ENCODE data around the gene RBMS1.
"Not testable (repeated sequence)": the region's sequence is repeated elsewhere in the genome, so short reads cannot be mapped to it uniquely, and the experiment has no call there.

The RBMS1 gene

DNA sequence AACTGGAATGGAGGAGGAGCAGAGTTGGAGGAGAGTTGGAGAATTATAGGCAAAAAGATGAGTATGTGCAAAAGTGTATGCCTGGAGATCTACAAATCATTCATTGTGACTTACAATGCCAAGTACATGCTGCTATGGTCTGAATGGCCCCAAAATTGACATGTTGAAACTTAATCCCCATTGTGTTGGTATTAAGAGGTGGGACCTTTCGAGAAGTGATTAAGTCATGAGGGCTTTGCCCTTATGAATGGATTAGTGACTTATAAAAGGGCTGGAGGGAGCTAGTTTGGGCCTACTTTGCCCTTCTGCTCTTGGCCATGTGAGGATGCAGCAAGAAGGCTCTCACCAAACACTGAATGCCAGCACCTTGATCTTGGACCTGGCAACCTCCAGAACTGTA, 6.3 kb upstream of the RBMS1 start:
- no peak for DNase-seq

DNA sequence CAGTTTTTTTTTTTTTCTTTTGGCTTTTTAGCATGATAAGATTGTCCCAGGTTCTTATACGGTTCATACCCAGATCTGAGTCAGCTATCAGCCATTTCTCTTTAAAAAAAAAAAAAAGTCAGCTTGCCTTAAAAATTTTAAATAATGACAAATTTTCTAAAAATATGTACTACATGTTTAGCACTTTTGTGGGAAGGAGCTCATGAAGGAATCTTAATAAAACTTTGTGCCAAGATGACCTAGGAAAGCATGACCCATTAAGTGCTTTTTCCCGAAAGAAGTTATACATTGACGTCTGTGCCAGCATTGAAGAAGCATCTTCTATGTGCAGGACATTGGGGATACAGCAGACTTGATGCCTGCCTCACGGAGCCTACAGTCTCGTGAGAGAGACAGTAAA, 4.5 kb upstream of the RBMS1 start:
- DNase-seq: no peak

DNA sequence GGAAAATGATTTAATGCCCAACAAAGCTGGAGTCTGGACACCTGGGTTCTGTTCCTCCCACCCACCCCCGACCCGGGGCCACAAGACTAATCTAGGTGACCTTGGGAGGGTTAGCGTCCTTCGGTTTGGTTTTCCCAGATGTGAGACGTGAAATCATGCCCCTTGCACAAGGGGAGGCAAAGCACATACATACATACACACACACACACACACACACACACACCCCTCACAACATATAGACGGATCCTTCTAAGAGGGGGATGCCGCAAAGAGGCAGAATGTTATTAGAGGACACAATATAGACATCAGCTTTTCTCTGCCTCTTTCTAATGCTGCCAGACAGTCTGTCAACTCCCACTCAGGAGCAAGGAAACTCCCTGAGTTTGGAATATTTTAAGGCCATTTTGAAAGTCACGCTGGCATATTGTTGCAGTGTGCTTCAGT, 616 bp upstream of the RBMS1 start:
- no peak for DNase-seq

DNA sequence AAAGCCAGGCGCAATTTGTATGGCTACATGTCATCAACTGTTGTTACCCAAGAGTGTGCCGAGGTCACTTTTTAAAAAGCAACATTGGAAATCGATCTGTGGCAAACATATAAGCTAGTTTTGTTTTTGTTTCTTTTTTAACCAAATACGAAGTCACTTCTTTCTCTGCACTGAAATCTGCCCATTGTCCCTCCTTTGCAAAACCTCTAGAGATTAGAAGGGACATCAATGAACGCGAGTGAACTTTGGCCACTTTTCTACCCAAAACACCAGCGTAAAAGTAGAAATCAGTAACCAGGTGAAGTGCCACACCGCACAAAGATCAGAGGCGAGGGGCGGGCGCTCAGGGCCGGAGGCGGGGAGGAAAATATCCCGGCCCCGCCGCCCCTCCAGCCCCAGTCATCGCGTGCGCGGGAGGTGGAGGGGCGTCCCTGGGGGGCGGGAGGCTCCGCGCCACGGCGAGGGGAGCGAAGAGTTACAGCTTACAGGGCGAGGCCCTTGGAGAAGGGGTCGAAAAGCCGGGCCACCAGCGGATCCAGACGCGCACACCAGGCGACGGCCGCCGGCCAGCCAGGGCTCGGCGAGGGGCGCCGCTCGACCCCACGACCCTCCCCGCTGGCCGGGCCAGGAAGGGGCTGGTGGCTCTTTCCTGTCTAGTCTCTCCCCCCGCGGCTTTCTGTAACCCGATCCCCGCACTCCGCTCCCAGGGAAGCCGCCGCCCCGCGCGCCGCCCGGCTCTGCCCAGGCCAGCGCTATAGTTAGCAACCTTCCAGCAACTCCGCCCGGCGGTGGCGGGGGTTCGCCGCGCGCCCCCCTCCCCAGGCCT, 993 bp downstream of the RBMS1 start:
- no peak for DNase-seq

DNA sequence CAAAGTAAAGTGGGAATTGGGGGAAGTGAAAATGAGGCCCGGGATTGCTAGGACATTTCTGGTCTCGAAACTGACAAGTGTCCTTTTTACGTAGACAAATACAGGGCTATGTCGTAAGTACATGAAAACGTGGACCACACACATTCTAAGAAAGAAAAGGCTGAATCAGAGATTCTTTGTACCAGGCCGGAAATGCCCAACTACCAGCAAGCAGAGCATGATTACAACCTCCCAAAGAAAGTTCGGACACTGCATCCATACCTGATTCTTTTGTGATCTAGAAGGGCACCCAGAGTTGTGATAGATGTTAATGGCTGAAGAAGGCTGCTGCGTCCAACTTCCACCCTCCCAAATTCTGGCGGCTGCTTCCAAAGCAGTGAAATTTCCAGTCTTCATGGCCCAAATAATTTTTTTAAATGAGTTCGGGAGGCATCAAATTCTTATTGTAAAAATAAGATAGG, 1.7 kb downstream of the RBMS1 start:
- DNase-seq: no peak

DNA sequence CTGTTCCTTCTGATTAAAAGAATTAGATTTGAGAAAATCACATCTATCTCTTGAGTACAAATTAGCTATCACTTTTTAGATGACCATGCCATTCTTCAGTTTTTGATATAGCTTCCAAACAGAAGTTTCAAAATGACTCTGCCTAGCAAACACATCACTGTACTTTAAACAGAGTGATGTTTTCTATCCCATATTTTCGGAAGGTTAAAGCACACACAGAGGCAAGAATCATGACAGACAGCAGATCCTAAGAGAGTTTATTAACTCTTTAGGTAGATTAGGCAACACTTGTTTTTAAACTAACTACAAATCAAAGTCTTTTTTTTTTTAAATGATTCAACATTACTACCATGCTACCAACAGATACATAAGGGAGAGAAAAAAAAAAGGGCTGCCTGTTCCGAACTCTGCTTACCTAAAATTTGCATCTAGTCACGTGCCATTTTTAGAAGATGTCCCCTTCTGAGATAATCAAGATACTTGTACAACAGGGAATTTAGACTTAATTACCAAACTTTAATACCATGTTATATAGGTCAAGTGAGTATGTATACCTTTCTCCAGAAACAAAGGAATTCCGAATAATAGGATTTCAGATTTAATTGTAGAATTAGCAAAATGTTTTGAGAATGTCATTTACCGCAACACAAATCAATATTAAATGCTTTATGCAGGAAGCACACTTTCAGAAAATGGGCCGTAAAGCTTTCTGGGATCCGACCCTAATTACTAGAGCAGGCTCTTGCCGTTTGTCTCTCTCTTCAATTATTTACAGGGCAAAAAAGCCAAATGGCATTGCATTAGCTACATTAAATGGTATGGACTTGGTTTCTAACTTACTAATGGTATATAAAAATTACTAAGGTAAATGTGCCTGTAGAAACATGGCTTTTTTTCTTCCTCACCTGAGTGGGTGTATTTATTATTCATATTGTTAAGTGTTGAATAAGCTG, 2.6 kb downstream of the RBMS1 start:
- DNase-seq: no peak

DNA sequence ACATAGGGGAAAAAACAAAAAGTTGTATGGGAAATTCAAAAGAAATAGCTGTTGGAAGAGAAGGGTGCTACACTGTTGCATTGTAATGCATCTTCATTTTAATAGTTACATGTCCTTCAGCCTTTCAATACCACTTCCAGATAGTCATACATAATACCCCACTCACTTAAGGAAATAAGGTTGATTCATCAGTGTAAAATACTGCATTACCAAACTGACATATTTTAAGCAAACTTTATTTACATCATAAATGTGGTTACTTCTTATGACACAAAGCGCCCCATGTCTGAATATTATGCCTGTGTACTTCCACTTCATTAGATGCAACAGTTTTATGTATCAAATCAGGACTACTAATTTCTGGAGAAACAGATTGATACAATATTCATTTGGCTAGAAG, 4.5 kb downstream of the RBMS1 start:
- no peak for DNase-seq

DNA sequence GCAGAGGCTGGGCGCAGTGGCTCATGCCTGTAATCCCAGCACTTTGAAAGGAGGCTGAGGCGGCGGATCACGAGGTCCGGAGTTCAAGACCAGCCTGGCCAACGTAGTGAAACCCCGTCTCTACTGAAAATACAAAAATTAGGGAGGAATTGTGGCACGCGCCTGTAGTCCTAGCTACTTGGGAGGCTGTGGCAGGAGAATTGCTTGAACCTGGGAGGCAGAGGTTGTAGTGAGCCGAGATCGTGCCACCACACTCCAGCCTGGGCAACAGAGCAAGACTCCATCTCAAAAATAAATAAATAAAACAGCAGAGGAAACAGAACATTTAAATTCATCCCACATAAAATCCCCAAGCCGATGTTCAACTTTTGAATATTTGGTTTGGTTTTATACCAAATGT, 5.3 kb downstream of the RBMS1 start:
- DNase-seq: not testable (repeated sequence)

DNA sequence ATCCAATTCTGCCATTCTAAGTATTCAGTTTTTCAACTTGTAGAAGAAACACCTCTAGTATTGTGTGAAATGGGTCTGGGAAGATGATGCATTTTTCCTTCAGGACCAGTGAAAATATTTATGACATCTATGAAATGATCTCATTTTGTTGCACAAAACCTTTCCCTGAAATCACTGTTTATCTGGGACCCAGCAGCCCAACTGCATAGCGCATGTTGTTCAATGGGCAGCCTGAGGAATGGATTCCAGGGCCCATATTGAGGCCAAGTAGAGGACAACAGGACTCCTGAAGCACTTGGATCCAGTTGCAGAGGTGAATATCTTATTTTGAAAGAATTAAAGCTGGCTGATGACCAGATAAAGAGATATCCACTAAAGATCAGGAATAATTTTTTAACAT, 7.3 kb downstream of the RBMS1 start:
- DNase-seq: no peak

DNA sequence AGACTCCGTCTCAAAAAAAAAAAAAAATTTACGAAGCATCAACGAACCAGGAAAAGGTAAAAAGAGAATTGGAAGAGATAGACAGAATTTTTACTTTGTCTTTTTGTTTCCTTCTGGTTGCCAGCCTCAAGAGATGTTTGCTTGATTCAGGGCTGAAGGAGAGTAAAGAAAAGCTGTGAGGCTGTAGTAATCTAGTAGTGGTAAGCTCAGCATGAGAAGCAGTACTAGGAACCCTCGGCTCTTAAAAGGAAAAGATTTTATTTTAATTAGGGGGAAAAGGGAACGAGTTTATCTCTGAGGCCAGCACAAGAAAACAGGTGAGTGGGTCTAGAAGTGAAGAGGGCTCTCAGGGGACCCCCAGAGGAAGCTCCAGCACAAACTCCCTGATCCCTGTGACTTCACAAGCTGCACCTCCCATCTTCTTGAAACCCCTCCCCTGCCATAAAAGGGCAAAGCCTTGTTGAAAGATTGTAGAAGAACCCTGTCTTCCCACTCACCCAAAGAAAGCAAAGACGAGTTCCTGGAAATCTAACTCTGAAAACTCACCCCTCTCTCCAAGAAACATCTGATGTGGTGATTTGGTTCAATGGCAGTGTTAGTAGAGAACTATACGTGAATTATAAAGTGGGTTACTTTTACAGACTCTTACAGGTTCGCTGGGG, 8.6 kb downstream of the RBMS1 start:
- DNase-seq: no peak

DNA sequence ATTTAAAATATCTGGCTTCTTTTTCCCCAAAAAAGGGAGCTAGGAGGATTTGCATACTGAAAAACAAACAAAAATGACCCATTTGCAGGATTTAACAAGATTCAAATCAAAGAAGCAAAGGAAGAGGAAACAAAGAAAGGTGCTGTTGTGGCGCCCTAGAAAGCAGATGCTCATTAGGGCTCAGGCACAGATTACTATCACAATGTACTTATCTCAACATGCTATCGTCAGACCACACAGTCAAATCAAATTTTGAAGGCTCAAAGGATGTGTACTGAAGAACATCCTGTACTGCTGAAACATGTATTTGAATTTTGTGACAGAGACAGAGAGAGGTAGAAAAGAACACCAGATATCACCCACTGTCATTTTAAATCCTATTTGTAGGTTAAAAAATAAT, 10.9 kb downstream of the RBMS1 start:
- DNase-seq: no peak

DNA sequence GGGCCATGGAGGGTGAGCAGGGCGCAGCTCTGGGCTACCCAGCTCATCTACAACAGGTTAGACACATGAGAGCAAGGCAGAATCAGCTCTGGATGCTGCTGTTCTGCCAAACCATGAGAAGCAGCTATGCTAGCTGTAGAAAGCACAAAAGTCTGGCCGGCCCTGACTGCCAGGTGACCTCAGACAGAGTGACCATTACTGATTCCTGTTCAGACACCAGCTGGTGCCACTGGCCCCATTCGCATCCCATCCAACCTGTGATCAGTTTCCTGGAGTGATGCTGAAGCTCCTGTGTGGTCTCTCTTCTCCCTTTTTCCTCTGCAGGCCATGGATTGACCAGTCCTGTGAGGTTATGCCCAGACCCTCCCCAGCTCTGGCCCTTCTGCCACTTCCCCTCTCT, 14.3 kb downstream of the RBMS1 start:
- no peak for DNase-seq

DNA sequence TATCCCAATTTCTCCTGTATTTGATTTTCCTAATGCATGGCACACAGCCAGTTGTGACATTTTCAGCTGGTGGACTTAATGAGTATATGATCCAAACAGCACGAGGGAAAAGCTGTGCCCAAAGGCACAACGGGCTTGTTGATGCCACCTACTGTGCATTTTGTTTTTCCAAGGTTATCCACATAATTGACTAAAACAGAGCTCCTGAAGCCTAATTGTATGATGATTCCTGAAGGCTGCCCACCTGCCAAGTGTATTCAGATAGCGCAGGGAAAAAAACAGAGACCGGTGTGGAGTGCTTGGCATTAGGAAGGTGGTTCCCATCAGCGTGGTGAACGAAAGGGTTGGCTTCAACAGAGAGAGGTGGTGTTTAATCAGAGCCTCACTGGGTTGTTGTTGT, 14.9 kb downstream of the RBMS1 start:
- DNase-seq: no peak

DNA sequence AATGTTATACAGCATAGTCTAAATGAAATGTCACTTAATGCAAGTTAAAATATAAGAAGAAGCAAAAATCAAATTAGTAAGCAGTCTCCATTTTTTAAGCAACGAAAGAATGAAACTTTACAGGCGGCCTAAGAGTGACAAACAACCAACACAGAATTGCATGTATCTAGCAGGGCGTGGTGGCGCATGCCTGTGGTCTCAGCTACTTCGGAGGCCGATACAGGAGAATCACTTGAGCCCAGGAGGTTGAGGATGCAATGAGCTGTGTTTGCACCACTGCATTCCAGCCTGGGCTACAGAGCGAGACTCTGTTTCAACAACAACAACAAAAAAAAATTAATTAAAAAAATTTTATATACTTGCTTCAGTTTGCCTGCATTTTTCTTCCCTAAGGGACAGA, 16.6 kb downstream of the RBMS1 start:
- DNase-seq: no peak

DNA sequence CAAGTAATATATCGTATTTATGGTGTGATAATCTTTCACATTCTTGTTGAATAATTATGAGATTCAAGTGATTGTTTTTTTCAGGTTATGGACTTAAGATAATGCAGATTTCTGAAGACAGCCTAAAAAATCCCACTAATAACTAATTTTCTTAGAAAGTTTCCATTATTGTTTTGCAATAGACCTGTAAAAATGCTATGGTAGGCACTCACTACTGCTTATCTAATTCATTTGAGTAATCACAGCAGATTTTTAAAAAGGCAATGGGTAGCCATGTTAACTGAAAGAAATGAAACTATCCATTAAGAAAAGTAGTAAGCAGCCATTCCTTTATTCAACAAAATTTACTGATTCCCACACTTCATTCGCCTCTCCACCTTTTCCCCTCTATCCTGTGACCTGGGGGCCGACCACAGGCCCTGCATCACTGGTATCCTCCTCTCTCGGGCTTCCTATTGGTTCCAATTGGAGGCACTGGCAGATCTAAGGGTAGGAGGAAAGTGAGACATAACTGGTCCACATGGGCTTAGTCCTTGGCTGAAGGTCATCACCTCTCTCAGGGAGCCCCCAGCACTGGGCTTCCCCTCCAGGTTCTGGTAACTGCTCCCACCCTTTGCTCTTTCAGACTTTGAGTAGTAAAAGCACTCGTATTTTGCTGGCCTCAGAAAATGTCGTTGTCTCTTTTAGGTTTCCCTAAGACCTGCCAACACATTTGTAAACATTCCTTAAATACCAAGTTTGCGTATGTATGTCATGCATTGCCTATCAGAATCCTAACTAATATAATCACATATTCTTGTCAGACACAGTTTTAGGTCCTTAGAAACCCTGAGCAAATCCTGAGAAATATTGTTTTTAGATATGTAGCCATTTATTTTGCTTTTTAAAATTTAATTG, 18.5 kb downstream of the RBMS1 start:
- no peak for DNase-seq

DNA sequence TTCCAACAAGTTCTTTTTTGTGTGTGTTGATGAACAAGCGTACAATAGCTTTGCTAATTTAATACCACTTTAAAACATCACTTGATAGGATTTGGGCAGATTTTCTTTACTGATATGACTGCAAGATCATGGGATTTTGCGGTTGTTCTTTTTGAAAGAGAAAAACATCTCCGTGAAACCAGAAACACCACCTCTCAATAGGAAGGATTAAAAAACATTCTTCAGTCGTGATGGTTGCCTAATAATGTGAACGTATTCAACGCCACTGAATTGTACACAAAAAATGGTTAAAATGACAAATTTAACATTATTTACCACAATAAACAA, 19.3 kb downstream of the RBMS1 start:
- no peak for DNase-seq

DNA sequence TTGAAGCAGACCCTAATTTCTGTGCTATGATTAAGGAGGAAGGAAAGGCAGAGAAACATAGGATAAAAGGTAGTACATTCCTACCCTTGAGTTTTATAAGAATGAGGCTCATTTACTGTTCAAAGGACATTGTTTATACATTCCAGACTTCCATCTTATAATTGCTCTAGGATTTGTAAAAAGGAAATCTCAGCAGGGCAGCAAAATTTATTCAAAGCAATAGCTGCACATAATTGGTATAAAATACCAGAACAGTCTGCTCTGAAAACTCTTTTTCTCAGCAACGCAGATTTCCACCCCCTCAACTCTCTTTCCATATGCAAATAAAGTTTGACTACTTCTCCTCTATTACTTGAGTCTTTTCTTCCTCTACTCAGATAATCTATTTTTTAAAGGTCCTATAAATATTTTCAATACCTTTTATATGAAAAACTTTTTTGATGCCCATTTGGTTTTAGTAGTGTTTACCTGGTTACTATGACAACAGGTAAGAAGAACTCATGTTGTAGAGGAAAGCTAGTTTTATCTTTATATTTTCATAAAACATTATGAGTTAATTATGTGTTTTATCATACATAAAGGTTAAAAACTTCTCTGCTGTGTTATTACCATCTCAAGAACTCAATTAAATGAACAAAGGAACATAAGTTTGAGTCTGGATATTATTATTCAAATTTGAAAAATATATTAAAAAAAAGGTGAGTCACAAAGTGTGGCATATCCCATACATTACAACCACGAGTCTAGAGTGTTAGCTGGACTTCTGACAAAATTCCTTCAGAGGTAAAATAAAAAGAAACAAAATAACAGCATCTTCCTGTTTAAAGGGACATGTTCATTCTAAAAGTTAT, 19.9 kb downstream of the RBMS1 start:
- no peak for DNase-seq

DNA sequence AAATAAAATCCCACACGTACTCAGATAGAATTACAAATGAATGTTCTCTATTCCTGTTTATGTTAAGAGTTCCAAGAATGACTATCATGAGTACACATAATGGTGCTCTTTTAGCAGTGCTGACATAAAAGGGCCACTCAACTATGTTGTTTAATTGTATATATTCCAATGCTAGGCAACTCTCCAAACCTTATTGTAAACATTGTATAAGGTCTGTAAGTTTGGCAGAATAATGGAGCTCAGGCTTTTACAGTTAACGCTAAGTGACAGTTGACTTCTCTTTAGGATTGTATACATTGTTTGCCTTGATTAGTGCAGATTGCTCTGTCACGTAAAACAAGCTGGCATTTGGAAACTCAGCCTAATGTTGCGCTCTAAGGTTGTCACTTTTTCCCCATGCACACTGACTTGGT, 20.8 kb downstream of the RBMS1 start:
- DNase-seq: no peak

DNA sequence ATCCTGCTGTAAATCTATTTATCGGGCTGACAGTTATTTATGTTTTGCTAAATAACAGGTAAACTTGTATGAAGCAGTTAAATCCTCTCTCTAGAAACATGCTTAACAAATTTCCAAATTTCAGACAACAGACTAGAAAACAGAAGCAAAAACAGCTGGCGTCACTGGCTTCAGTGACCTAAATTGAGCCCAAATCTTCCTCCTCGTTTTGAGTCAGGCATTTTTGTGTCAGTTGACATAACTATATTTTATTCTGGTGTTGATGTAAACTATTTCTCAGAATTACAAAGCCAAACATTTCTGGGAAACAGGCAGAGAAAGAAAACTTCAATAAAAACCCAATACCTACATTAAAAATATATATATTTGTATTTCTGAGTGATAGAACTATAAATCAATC, 21.7 kb downstream of the RBMS1 start:
- DNase-seq: no peak

DNA sequence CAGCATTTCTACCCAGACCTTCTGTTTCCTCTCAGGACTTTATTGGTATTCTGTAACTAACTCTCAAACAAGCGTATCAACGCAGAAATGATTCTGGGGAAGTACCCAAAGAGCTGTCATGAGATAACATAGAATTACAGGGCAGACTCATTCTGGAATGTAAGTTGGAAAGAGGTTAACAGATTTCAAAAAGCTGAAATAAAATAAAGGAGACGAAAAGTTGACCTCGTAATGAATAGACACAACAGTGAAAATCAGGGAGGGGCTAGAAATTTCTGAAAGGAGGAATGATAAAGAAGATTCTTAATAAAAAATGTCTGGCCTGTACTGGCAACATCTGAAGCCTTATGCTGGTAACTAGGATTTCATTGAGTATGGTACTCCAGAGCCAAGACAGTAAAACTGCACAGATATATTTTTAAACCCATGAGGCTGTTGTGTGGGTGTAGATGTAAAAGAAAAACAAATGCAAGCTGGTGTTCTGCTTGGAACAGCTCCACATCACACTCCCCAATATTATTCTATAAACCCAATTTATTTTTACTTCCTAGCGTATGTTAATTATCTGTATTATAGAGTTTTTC, 23.9 kb downstream of the RBMS1 start:
- DNase-seq: no peak

DNA sequence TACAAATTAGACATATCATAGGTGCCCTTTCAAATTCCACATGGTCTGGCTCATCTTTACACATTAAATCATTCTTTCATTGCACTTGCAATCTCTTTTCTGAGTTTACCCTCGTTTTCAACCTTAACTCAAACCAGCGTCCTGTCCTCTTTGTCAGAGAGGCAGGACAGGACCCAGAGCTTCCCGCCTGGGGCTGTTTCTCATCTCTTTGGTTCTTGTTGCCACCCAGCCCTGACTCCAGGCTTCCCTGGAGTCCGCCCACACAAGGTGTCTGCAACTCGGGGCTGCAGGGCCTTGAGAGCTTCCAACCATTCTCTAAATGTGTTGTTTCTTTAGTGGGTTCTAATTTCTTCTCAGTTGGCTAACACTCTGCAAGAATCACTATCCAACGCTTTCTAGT, 24.4 kb downstream of the RBMS1 start:
- DNase-seq: no peak

Data from SIG-M5 (cell line).